IPS DF 4.7 (cell line): ENCODE results near the gene TOE1.
"Not testable (repeated sequence)": the region's sequence is repeated elsewhere in the genome, so short reads cannot be mapped to it uniquely, and the experiment has no call there.

Source experiments
- DNase-seq: peaks from one replicate; pipeline ENCODE4 v3.0.0-alpha.2; 2013; ENCODE audit warnings: low spot score; ENCODE audit errors: extremely low read depth

The TOE1 gene

GRCh38 chr1:45339789-45340558, at the start of gene TOE1, which contains the start of gene MUTYH:
TOE1 (plus strand) TSS chr1:45340170; CDS start chr1:45340253, 83 bp downstream.
MUTYH (minus strand) TSS chr1:45340440; CDS start chr1:45334505, 5,935 bp downstream.
- DNase-seq, result peak; percentile 68

GRCh38 chr1:45291002-45291401, 49.0 kb upstream of the TOE1 start:
- DNase-seq, result not testable (repeated sequence)

- DNase-seq, result no peak
Measured at GRCh38 chr1:45291716-45292115, 48.3 kb upstream of the TOE1 start.

GRCh38 chr1:45297666-45298356, 42.2 kb upstream of the TOE1 start:
- DNase-seq, result no peak

- DNase-seq, result no peak
Measured at GRCh38 chr1:45299296-45299695, 40.7 kb upstream of the TOE1 start.

- no peak for DNase-seq
Measured at GRCh38 chr1:45299981-45300668, 39.8 kb upstream of the TOE1 start.

GRCh38 chr1:45300669-45300997, 39.3 kb upstream of the TOE1 start:
- DNase-seq, result no peak

GRCh38 chr1:45302505-45303150, 37.3 kb upstream of the TOE1 start:
- DNase-seq, result no peak

- peak; percentile 62 for DNase-seq
Measured at GRCh38 chr1:45303520-45304310, 36.3 kb upstream of the TOE1 start.

- DNase-seq, result no peak
Measured at GRCh38 chr1:45304311-45305081, 35.5 kb upstream of the TOE1 start.

- no peak for DNase-seq
Measured at GRCh38 chr1:45305231-45305630, 34.7 kb upstream of the TOE1 start.

GRCh38 chr1:45306319-45306718, 33.7 kb upstream of the TOE1 start:
- DNase-seq, result no peak

- DNase-seq, result no peak
Measured at GRCh38 chr1:45306905-45307304, 33.1 kb upstream of the TOE1 start.

- DNase-seq, result no peak
Measured at GRCh38 chr1:45314266-45314665, 25.7 kb upstream of the TOE1 start.

GRCh38 chr1:45317166-45317565, 22.8 kb upstream of the TOE1 start:
- DNase-seq, result no peak

- DNase-seq, result no peak
Measured at GRCh38 chr1:45319761-45320160, 20.2 kb upstream of the TOE1 start.

- no peak for DNase-seq
Measured at GRCh38 chr1:45321444-45321843, 18.5 kb upstream of the TOE1 start.

GRCh38 chr1:45322486-45323040, 17.4 kb upstream of the TOE1 start:
- DNase-seq, result no peak

GRCh38 chr1:45325851-45326506, 14.0 kb upstream of the TOE1 start:
- DNase-seq, result no peak
